Adrenal gland (tissue), 5 donors: Measurements from ENCODE around the gene SLC6A20.

Experiments
- CTCF ChIP-seq, 6 experiments: fragments of 450-650 bp in 4 of 6; fragments of 200-600 bp in 2 of 6; sonication (generic) in 1 of 6; IDR thresholded peaks; 1 replicate in 5 of 6; 2 replicates in 1 of 6; pipeline versions ENCODE4 v1.5.1 to v1.8.0; 2016 to 2021; ENCODE audit warnings: antibody characterized with exemption in 6 of 6, mild to moderate bottlenecking in 2 of 6, moderate library complexity in 1 of 6
- POLR2A ChIP-seq, 2 donors: fragments of 450-650 bp; IDR thresholded peaks; one replicate each; pipeline ENCODE4 v1.6.1; 2017; ENCODE audit warnings: antibody characterized with exemption in 2 of 2, mild to moderate bottlenecking in 2 of 2, moderate library complexity in 1 of 2
- donor health status: DM: no; HTN: no; CAD: no.

GRCh38 chr3:45741742-45742460 is 54.4 kb downstream of the SLC6A20 start:
- TF ChIP-seq CTCF (IDR thresholded peaks at IDR 0.05) (no peak), POLR2A (IDR thresholded peaks at IDR 0.05) (no peak)
